Thyroid gland (tissue), 4 donors: ENCODE measurements around the gene SPAG8.

Source experiments
- POLR2A ChIP-seq, 2 donors: fragments of 450-650 bp; IDR thresholded peaks; one replicate each; pipeline ENCODE4 v1.6.1; 2017; ENCODE audit warnings: antibody characterized with exemption in 2 of 2, mild to moderate bottlenecking in 2 of 2, moderate library complexity in 1 of 2
- TF ChIP-seq, protein P1 (sequence below), 6 experiments: fragments of 200-600 bp in 3 of 6; fragments of 450-650 bp in 3 of 6; sonication (generic) in 3 of 6; IDR thresholded peaks; one replicate each; pipeline ENCODE4 v1.5.1; 2016 to 2019; ENCODE audit warnings: antibody characterized with exemption in 6 of 6, mild to moderate bottlenecking in 2 of 6, inconsistent platforms in 1 of 6, moderate library complexity in 1 of 6

DNA sequence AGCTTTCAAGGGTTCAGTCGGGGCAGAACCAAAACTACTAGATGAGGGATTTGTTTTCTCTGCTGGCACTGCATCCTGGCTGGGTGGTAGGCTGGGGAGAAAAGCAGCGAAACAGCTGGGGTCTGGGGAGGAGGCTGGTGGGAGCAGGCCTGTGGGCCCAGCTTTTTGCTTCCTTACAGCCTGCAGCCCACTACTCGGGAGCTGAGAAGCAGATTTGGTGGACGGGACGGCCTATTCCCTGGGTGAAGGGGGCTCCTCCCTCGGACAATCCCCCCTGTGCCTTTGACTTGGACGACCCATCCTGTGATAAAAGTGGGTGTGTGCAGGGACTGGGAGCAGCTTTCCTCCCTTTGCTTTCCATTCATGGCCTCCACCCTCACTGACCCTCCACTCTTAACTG is 11.5 kb downstream of the SPAG8 start:
- TF ChIP-seq, protein P1, sequence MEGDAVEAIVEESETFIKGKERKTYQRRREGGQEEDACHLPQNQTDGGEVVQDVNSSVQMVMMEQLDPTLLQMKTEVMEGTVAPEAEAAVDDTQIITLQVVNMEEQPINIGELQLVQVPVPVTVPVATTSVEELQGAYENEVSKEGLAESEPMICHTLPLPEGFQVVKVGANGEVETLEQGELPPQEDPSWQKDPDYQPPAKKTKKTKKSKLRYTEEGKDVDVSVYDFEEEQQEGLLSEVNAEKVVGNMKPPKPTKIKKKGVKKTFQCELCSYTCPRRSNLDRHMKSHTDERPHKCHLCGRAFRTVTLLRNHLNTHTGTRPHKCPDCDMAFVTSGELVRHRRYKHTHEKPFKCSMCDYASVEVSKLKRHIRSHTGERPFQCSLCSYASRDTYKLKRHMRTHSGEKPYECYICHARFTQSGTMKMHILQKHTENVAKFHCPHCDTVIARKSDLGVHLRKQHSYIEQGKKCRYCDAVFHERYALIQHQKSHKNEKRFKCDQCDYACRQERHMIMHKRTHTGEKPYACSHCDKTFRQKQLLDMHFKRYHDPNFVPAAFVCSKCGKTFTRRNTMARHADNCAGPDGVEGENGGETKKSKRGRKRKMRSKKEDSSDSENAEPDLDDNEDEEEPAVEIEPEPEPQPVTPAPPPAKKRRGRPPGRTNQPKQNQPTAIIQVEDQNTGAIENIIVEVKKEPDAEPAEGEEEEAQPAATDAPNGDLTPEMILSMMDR (IDR thresholded peaks at IDR 0.05) = no peak
- no peak for TF ChIP-seq POLR2A (IDR thresholded peaks at IDR 0.05)
